Colonic mucosa (tissue), 4 donors: ENCODE results near the gene APBB2. TPM values are rescaled to one million over a fixed set of nuclear protein-coding genes. Genes with fewer than 3 reads are reported as not detected.

Experiments
- DNase-seq: peaks from one replicate; pipeline ENCODE4 v3.0.0-alpha.2; 2020
- H3K27ac ChIP-seq: fragments of 200-600 bp; one replicate; pipeline ENCODE4 v1.8.0; 2021
- H3K27me3 ChIP-seq: fragments of 200-600 bp; one replicate; pipeline ENCODE4 v1.8.0; 2021
- H3K36me3 ChIP-seq: fragments of 200-600 bp; one replicate; pipeline ENCODE4 v1.8.0; 2021
- H3K4me1 ChIP-seq: fragments of 200-600 bp; one replicate; pipeline ENCODE4 v1.8.0; 2021; ENCODE audit warnings: mild to moderate bottlenecking
- H3K4me3 ChIP-seq: fragments of 200-600 bp; one replicate; pipeline ENCODE4 v1.8.0; 2021
- H3K9ac ChIP-seq, 2 donors: one replicate each; pipeline ENCODE4 v1.7.0; 2013; ENCODE audit warnings: control low read depth in 2 of 2, low read depth in 2 of 2, low read length in 2 of 2
- H3K9me3 ChIP-seq: fragments of 200-600 bp; one replicate; pipeline ENCODE4 v1.8.0; 2021
- intact Hi-C: fragments of 100-400 bp; cut with DNase I; formaldehyde crosslinking; loops from one replicate; pipeline ENCODE4 v1.14.1; 2022
- total RNA-seq, 2 donors: library from RNA; stranded (reverse); fragmentation: NEBNext Ultra II Directional in 1 of 2; extraction: Animal tissue kit (Norgen Biotek cat#: 25700) in 1 of 2; gene quantifications; one replicate each; pipeline ENCODE4 v1.2.1, GENCODE V29; 2021
- TF ChIP-seq, protein P1 (sequence below): fragments of 200-600 bp; IDR thresholded peaks from one replicate; pipeline ENCODE4 v1.8.0; 2022; ENCODE audit warnings: antibody characterized with exemption, mild to moderate bottlenecking
- donor health status: healthy.
- donor health status: DM: no; HTN: no; CAD: no.
- donor health status: DM: no; HTN: no; CAD: no.

Gene APBB2
- total RNA-seq, 2 donors from 2014 or later: 22.8 to 27.5 TPM

- Histone ChIP-seq H3K27ac (no peak overlapping the region), H3K9ac (no peak overlapping the region), H3K9me3 (no peaks in the 10 kb centered on the region), H3K36me3 (no peaks in the 10 kb centered on the region), H3K27me3 (no peaks in the 10 kb centered on the region), H3K4me3 (no peak overlapping the region), H3K4me1 (no peaks in the 10 kb centered on the region)
- DNase-seq: no peak
- TF ChIP-seq, protein P1, sequence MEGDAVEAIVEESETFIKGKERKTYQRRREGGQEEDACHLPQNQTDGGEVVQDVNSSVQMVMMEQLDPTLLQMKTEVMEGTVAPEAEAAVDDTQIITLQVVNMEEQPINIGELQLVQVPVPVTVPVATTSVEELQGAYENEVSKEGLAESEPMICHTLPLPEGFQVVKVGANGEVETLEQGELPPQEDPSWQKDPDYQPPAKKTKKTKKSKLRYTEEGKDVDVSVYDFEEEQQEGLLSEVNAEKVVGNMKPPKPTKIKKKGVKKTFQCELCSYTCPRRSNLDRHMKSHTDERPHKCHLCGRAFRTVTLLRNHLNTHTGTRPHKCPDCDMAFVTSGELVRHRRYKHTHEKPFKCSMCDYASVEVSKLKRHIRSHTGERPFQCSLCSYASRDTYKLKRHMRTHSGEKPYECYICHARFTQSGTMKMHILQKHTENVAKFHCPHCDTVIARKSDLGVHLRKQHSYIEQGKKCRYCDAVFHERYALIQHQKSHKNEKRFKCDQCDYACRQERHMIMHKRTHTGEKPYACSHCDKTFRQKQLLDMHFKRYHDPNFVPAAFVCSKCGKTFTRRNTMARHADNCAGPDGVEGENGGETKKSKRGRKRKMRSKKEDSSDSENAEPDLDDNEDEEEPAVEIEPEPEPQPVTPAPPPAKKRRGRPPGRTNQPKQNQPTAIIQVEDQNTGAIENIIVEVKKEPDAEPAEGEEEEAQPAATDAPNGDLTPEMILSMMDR: no peak
- intact Hi-C loops: no loop called here
Measured at GRCh38 chr4:41106081-41106480, 108.3 kb downstream of the APBB2 start.

DNA sequence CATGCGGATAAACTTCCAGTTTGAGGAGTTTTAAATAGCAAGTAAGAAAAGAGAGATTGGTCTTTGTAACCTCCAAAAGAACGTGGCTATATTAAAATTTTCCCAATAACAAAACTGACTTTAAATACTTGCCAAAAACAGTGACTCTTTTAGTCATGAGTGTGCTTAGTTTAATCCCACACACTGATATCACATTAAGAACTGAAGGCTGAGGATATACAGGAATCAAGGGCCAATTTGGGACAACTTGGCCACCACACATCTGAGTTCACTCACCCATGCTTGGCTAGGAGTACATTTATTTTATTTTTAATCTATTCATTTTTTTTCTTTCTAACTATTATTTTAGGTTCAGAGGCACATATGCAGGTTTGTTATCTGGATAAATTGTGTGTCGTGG, 110.2 kb downstream of the APBB2 start:
- no peak for DNase-seq
- TF ChIP-seq, protein P1: no peak
- Histone ChIP-seq H3K27me3 (no peaks in the 10 kb centered on the region), H3K4me1 (no peaks in the 10 kb centered on the region), H3K9me3 (no peaks in the 10 kb centered on the region), H3K4me3 (no peak overlapping the region), H3K27ac (no peak overlapping the region), H3K36me3 (no peaks in the 10 kb centered on the region), H3K9ac (no peak overlapping the region)
- intact Hi-C loops: no loop called here

GRCh38 chr4:41103657-41104056, 110.7 kb downstream of the APBB2 start:
- Histone ChIP-seq H3K9me3 (no peaks in the 10 kb centered on the region), H3K27ac (no peak overlapping the region), H3K27me3 (no peaks in the 10 kb centered on the region), H3K36me3 (no peaks in the 10 kb centered on the region), H3K9ac (no peak overlapping the region), H3K4me3 (no peak overlapping the region), H3K4me1 (no peaks in the 10 kb centered on the region)
- DNase-seq: no peak
- TF ChIP-seq, protein P1: no peak
- intact Hi-C loops: no loop called here

GRCh38 chr4:41102414-41103092, 111.8 kb downstream of the APBB2 start:
- no peak overlapping the region for H3K27ac ChIP-seq
- TF ChIP-seq, protein P1: no peak
- DNase-seq: no peak
- no peaks in the 10 kb centered on the region for H3K4me1 ChIP-seq
- H3K36me3 ChIP-seq: no peaks in the 10 kb centered on the region
- H3K27me3 ChIP-seq: no peaks in the 10 kb centered on the region
- no peak overlapping the region for H3K4me3 ChIP-seq
- intact Hi-C loops: no loop called here
- no peak overlapping the region for H3K9ac ChIP-seq
- H3K9me3 ChIP-seq: no peaks in the 10 kb centered on the region

DNA sequence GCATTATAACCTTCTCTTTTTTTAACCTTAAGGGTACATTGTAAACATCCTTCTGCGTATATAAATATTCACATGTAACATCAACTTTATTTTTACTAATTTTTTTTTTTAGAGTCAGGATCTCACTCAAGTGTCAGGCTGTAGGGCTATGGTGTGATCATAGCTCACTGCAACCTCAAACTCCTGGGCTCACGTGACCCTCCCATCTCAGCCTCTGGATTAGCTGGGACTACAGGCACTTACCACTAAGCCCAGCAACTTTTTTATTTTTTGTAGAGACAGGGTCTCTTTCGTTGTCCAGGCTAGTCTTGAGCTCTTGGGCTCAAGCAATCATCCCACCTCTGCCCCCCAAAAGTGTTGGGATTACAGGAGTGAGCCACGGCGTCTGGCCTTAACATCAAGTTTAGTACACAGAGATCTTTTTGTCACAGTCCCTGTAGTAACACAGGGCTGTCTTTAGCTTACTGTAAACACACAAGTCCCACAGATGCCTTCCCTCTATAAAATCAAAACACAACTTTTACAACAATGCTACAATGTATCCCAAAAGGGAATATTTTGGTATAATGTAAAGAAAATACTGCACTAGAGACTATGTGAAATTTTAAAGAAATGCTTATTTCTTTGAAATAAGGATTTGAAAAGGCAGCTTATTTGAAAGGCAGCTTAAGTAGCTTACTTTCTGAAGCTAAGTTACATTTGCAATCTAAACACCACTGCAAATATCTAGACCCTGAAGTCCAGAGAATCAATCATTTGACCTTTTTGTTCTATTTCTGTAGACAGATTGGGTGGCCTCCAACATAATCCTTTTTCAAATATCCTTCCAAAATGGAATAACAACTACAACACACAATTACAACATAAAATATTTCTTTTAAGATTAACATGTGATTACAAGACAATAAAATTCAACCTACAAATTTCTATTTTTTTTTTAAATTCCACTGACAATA, 116.0 kb downstream of the APBB2 start:
- Histone ChIP-seq H3K4me1 (no peaks in the 10 kb centered on the region), H3K27ac (no peak overlapping the region), H3K4me3 (no peak overlapping the region), H3K27me3 (no peaks in the 10 kb centered on the region), H3K36me3 (no peaks in the 10 kb centered on the region), H3K9ac (no peak overlapping the region), H3K9me3 (no peaks in the 10 kb centered on the region)
- TF ChIP-seq, protein P1: no peak
- DNase-seq: no peak
- intact Hi-C loops: no loop called here
